Tibial artery (tissue), 4 donors: ENCODE results near the gene INS.

Experiments
- DNase-seq, 2 donors: peaks; one replicate each; pipeline ENCODE4 v3.0.0-alpha.2; 2019
- H3K27ac ChIP-seq, 2 donors: fragments of 200-600 bp; sonication (generic) in 1 of 2; 1 replicate in 1 of 2; 2 replicates in 1 of 2; pipeline ENCODE4 v1.5.1; 2018 to 2019; ENCODE audit warnings: mild to moderate bottlenecking in 1 of 2
- H3K27me3 ChIP-seq, 2 donors: fragments of 200-600 bp; sonication (generic) in 1 of 2; one replicate each; pipeline versions ENCODE4 v1.5.1 to v1.6.0; 2016 to 2019
- H3K36me3 ChIP-seq, 3 donors: fragments of 200-600 bp; sonication (generic) in 2 of 3; one replicate each; pipeline ENCODE4 v1.5.1; 2016 to 2019; ENCODE audit warnings: mild to moderate bottlenecking in 2 of 3
- H3K4me1 ChIP-seq, 4 donors: fragments of 200-600 bp; sonication (generic) in 2 of 4; 1 replicate in 3 of 4; 2 replicates in 1 of 4; pipeline ENCODE4 v1.5.1; 2016 to 2019
- H3K4me3 ChIP-seq, 2 donors: fragments of 200-600 bp; sonication (generic) in 1 of 2; 1 replicate in 1 of 2; 2 replicates in 1 of 2; pipeline ENCODE4 v1.5.1; 2018 to 2019; ENCODE audit warnings: mild to moderate bottlenecking in 2 of 2
- H3K9me3 ChIP-seq, 3 donors: fragments of 200-600 bp; sonication (generic) in 1 of 3; one replicate each; pipeline ENCODE4 v1.5.1; 2016 to 2019
- CTCF ChIP-seq, 2 experiments: fragments of 200-600 bp in 1 of 2; fragments of 450-650 bp in 1 of 2; IDR thresholded peaks; one replicate each; pipeline ENCODE4 v1.5.1; 2017 to 2019; ENCODE audit warnings: antibody characterized with exemption in 2 of 2, mild to moderate bottlenecking in 1 of 2, moderate library complexity in 1 of 2
- intact Hi-C: fragments of 100-400 bp; cut with DNase I; formaldehyde crosslinking; loops from one replicate; pipeline ENCODE4 v1.15.0; 2023; ENCODE audit warnings: low total_unique reads

Gene INS

DNA sequence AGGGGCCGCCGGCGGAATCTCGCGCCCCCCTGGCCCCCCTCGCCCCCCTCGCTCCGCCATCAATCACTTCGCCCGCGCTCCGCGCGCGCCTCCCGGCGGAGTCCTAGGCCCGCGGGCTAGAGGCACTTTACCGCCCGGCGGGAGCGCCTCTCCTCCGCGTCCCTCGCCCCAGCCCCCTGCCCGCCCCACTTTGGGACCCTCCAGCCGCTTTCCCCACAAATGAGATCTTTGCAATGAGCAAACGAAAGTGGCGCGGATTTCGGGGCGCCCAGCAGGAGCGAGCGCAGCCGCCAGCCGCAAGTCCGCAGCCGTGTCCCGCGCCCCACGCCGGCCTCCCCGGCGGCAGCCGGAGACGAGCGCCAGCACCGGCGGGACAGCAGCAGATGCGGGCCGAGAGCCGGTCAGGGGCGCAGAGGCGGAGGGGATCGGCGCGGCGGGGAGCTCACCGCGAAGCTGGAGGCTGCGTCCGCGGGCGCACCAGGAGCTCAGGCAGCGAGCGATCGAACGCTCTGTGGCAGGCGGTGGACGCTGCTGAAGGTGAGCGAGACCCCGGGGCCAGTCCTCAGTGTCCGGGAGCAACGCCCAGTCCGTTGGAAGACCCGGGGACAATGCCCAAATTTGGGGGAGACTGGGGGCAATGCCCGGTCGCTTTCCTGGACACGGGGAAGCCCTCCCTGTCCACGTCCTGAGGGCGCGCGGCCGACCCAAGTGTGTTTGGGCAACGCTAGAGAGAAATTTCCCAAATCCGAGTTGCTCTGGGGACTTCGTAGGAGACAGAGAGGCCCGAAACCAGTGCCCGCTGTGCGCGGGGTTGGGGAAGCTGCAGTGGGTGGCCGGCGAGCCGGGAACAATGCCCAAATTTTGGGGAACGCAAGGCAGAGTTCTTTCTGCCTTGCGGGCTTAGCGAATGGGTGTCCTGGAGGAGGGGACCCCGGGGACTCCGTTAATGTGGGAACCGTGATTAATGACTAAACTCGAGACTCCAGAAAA lies 20.3 kb downstream of the INS start:
- peaks cover 0 to 51% (median 29%) of the 10 kb centered on the region in 4 donors for H3K4me1 ChIP-seq
- H3K36me3 ChIP-seq, result no peaks in the 10 kb centered on the region
- no peak overlapping the region for H3K27ac ChIP-seq
- peaks cover 0 to 98% of the 10 kb centered on the region in 2 donors for H3K27me3 ChIP-seq
- TF ChIP-seq CTCF (IDR thresholded peaks at IDR 0.05), result no peak
- peak overlapping the region in 1 of 2 donors; percentile 4 for H3K4me3 ChIP-seq
- intact Hi-C loops, result no loop called here
- no peaks in the 10 kb centered on the region for H3K9me3 ChIP-seq
- no peak for DNase-seq

GRCh38 chr11:2139621-2140337 lies 21.2 kb downstream of the INS start:
- TF ChIP-seq CTCF (IDR thresholded peaks at IDR 0.05), result no peak
- Histone ChIP-seq H3K4me3 (no peak overlapping the region), H3K36me3 (no peaks in the 10 kb centered on the region), H3K4me1 (peaks cover 0 to 51% (median 29%) of the 10 kb centered on the region in 4 donors), H3K9me3 (no peaks in the 10 kb centered on the region), H3K27me3 (peaks cover 0 to 98% of the 10 kb centered on the region in 2 donors), H3K27ac (no peak overlapping the region)
- no peak for DNase-seq
- intact Hi-C loops, result no loop called here

- Histone ChIP-seq H3K36me3 (no peaks in the 10 kb centered on the region), H3K9me3 (no peaks in the 10 kb centered on the region), H3K27me3 (peaks cover 0 to 98% of the 10 kb centered on the region in 2 donors), H3K4me1 (peaks cover 0 to 47% (median 25%) of the 10 kb centered on the region in 4 donors), H3K27ac (no peak within 1 kb of the TSS), H3K4me3 (peak within 1 kb of the TSS; percentile 37 to 41)
- no peak for DNase-seq
- intact Hi-C loops, result no loop called here
- TF ChIP-seq CTCF (IDR thresholded peaks at IDR 0.05), result no peak
These were observed 21.9 kb downstream of the INS start, which contains the start of gene IGF2 for GRCh38 chr11:2139123-2139521. IGF2 (minus strand) TSS chr11:2139389; CDS start chr11:2135523, 3,866 bp downstream.

GRCh38 chr11:2138431-2139122 lies 22.4 kb downstream of the INS start:
- Histone ChIP-seq H3K27me3 (peaks cover 0 to 98% of the 10 kb centered on the region in 2 donors), H3K4me3 (peak overlapping the region; percentile 37 to 41), H3K36me3 (no peaks in the 10 kb centered on the region), H3K27ac (no peak overlapping the region), H3K4me1 (peaks cover 0 to 42% (median 23%) of the 10 kb centered on the region in 4 donors), H3K9me3 (no peaks in the 10 kb centered on the region)
- no peak for DNase-seq
- no peak for TF ChIP-seq CTCF (IDR thresholded peaks at IDR 0.05)
- intact Hi-C loops, result no loop called here

GRCh38 chr11:2138068-2138430 lies 23.0 kb downstream of the INS start:
- no peak for TF ChIP-seq CTCF (IDR thresholded peaks at IDR 0.05)
- intact Hi-C loops, result no loop called here
- Histone ChIP-seq H3K4me1 (peaks cover 0 to 42% (median 23%) of the 10 kb centered on the region in 4 donors), H3K4me3 (peak overlapping the region; percentile 37 to 41), H3K27me3 (peaks cover 0 to 98% of the 10 kb centered on the region in 2 donors), H3K36me3 (no peaks in the 10 kb centered on the region), H3K9me3 (no peaks in the 10 kb centered on the region), H3K27ac (no peak overlapping the region)
- no peak for DNase-seq
